ENCODE measurements around the gene ZNF526.

GRCh38 chr19:42229855-42230351 is 9.8 kb downstream of the ZNF526 start:
- no peak for TF ChIP-seq CTCF (IDR thresholded peaks at IDR 0.05; ENCODE audit: insufficient read depth, low read length)
- TF ChIP-seq REST (IDR thresholded peaks at IDR 0.05; ENCODE audit: insufficient replicate concordance, low read depth): no peak
- TF ChIP-seq POLR2AphosphoS5 (IDR thresholded peaks at IDR 0.05; ENCODE audit: low read depth): no peak; the same call in none of the 2 replicates
- no peak for TF ChIP-seq GABPA (IDR thresholded peaks at IDR 0.05; ENCODE audit: low read depth)
